DOHH2 (cell line): ENCODE results near the gene SYT1.

Experiments used
- CTCF ChIP-seq: fragments of 200-600 bp; sonication (generic); IDR thresholded peaks from one replicate; pipeline ENCODE4 v1.5.1; 2014; ENCODE audit warnings: antibody characterized with exemption, mild to moderate bottlenecking, low read depth, low read length; ENCODE audit not compliant: poor library complexity, severe bottlenecking
- EZH2phosphoT487 ChIP-seq: fragments of 200-600 bp; sonication (generic); IDR thresholded peaks from 2 replicates; pipeline ENCODE4 v1.6.1; 2017; ENCODE audit warnings: borderline replicate concordance, mild to moderate bottlenecking, antibody characterized with exemption, low read length, moderate library complexity, mixed read lengths

- TF ChIP-seq CTCF (no peak), EZH2phosphoT487 (no peak)
These were observed 492.5 kb downstream of the SYT1 start for GRCh38 chr12:79357048-79357447.
